GM12874 (cell line): ENCODE data around the gene TNRC6A.

Source experiments
- TF ChIP-seq, protein P1 (sequence below): IDR thresholded peaks from 2 replicates; pipeline ENCODE4 v1.5.1; 2011; ENCODE audit warnings: low read depth, mild to moderate bottlenecking, control low read depth, low read length, moderate library complexity; ENCODE audit not compliant: insufficient read depth

Gene TNRC6A

DNA sequence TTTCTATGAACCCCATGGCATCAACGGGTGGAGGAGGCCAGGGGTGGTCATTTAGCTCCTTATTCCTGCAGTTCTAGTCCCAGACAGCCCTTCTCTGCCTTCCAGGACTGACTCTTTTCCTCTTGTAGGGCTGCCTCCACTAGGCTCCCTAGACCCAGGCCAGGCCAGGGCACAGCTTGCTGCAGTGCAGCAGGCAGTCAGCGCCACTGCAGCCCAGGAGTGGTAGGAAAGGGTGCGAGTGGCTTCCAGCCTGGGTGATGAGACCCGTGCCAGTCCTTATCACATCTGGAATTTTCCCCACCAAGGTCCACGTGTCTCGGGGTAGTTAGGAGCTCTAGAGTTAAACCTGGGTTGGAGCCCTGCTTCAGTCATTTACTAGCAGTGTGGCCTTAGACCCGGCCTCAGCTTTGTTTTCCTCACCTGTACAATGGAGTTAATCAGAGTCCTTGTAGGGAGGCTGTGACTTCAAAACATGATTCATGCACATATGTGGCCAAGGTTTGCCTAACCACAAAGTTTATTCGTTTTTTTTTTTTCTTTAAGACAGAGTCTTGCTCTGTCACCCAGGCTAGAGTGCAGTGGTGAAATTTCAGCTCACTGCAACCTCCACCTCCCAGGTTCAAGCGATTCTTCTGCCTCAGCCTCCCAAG, 121.0 kb downstream of the TNRC6A start:
- TF ChIP-seq, protein P1, sequence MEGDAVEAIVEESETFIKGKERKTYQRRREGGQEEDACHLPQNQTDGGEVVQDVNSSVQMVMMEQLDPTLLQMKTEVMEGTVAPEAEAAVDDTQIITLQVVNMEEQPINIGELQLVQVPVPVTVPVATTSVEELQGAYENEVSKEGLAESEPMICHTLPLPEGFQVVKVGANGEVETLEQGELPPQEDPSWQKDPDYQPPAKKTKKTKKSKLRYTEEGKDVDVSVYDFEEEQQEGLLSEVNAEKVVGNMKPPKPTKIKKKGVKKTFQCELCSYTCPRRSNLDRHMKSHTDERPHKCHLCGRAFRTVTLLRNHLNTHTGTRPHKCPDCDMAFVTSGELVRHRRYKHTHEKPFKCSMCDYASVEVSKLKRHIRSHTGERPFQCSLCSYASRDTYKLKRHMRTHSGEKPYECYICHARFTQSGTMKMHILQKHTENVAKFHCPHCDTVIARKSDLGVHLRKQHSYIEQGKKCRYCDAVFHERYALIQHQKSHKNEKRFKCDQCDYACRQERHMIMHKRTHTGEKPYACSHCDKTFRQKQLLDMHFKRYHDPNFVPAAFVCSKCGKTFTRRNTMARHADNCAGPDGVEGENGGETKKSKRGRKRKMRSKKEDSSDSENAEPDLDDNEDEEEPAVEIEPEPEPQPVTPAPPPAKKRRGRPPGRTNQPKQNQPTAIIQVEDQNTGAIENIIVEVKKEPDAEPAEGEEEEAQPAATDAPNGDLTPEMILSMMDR: no peak

- TF ChIP-seq, protein P1: no peak
These were observed 122.2 kb downstream of the TNRC6A start for GRCh38 chr16:24851700-24852099.

GRCh38 chr16:24852281-24852721, 122.8 kb downstream of the TNRC6A start:
- TF ChIP-seq, protein P1: no peak

GRCh38 chr16:24853169-24853824, 123.8 kb downstream of the TNRC6A start:
- TF ChIP-seq, protein P1: no peak

DNA sequence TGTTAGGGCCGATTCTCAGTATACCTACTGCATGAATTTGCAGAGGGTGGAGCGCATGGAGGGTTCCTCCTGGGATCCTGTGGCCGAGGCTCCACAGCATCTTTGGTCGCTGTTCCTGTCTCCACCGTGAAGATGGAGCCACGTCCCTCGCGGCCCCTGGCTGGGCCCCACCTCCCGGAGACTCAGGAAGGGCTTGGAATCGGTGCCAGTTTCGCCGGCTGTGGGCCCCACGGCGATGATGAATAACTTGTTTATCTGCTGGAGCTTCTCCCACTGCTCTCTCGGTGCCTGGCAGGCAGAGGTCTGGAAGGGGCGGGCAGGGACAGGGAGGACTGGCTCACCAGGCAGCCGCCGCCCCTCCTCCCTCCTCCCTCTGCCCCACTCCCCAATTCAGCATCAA, 124.4 kb downstream of the TNRC6A start:
- TF ChIP-seq, protein P1: no peak

DNA sequence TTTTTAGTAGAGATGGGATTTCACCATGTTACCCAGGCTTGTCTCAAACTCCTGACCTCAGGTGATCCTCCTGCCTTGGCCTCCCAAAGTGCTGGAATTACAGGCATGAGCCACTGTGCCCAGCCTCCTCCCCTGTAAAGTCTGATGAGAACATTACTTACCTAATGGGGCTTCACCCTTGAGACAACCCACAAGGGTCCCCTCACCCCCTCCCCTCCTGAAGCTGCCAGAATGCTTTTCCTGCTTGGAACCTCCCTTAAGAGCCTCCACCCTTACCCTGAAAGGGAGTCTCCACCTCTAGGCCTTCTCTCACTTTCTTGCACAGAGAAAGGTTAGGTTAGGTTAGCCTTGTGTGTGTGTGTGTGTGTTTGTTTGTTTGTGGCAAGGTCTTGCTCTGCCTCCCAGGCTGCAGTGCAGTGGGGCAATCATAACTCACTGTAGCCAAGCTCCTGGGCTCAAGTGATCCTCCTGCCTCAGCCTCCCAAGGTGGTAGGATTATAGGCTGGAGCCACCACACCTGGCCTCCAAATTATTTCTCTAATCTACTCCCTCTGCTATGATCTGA, 125.2 kb downstream of the TNRC6A start:
- TF ChIP-seq, protein P1: no peak

GRCh38 chr16:24855678-24856077, 126.2 kb downstream of the TNRC6A start:
- TF ChIP-seq, protein P1: no peak
